GM20000 (cell line): ENCODE results near the gene PCGF5.

Experiments used
- DNase-seq: peaks from one replicate; pipeline ENCODE4 v3.0.0; 2012; ENCODE audit warnings: low spot score
- TF ChIP-seq, protein P1 (sequence below): IDR thresholded peaks from 2 replicates; pipeline ENCODE4 v1.5.1; 2012; ENCODE audit warnings: mild to moderate bottlenecking, control low read depth; ENCODE audit errors: extremely low read depth, missing control alignments

PCGF5 gene

DNA sequence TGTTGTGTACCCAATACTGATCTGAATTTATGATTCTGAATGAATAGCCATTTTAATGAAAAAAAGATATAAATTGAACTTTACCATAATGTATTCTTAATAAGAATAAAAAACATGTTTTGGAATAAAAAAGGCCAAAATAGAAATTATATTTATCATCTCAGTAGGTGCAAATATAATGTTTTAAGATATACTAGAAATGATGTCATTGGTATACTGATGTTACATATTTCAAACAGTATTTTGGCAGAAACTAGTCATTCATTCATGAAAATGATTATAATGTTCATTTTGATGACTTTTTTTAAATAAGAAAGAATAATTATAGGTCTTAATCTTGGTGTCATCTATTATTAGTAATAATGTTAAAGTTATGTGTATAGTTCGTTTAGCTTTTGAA is 9.2 kb downstream of the PCGF5 start:
- DNase-seq, result no peak
- TF ChIP-seq, protein P1, sequence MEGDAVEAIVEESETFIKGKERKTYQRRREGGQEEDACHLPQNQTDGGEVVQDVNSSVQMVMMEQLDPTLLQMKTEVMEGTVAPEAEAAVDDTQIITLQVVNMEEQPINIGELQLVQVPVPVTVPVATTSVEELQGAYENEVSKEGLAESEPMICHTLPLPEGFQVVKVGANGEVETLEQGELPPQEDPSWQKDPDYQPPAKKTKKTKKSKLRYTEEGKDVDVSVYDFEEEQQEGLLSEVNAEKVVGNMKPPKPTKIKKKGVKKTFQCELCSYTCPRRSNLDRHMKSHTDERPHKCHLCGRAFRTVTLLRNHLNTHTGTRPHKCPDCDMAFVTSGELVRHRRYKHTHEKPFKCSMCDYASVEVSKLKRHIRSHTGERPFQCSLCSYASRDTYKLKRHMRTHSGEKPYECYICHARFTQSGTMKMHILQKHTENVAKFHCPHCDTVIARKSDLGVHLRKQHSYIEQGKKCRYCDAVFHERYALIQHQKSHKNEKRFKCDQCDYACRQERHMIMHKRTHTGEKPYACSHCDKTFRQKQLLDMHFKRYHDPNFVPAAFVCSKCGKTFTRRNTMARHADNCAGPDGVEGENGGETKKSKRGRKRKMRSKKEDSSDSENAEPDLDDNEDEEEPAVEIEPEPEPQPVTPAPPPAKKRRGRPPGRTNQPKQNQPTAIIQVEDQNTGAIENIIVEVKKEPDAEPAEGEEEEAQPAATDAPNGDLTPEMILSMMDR, result no peak

DNA sequence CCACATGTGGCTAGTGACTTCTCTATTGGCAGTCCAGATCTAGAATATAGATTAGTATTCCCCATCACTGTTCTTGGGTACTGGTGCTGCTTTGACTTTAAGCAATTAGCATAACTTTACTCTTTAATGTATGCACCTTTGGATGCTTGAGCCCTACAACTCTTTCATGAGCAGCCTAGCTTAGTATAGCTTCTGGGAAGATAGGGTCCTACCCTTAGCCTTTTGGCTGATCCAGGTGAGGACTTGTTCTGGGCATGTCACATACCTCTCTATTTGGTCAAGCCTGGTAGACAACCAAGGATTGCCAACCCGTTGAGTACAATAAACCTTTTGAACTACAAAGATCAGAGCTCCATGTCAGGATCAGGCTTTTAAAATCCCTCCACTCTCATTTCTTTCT is 17.7 kb downstream of the PCGF5 start:
- TF ChIP-seq, protein P1, result no peak
- DNase-seq, result no peak

DNA sequence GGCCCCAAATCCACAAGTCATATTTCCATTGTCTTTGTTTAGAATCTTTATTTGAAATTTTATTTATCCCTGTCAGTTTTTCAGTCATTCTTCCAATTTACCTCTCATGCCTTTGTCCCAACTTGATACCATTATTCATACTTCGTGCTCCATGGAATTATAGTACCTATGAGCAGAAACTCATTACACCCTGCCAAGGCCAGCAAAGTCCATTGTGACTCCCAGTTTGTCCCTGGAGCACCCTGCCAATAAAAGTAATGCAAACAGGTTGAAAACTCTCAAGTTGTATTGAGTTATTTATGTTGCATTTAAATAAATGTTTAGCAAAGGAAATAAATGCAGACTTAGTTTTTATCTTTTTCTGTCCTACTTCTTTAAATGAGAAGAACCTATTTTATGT is 19.3 kb downstream of the PCGF5 start:
- TF ChIP-seq, protein P1, result no peak
- no peak for DNase-seq

DNA sequence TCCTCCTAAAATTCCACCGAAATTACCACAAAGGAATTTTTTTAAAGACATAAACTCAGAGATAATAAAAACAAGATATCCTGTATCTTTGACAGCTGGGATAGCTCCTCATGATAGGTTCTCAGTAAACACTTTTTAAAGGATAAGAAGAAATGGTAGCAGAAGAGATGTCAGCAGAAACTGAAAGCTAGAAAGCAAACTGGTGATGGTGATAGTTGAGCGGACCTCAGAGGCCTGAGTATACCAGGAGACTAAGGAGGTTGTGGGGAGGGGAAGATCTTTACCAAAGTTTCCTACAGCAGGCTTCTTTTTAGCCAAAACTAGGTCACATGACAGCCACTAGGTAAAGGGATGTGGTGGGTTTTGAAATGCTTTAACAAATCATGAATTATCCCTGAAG is 22.5 kb downstream of the PCGF5 start:
- TF ChIP-seq, protein P1, result no peak
- peak; percentile 12 for DNase-seq

DNA sequence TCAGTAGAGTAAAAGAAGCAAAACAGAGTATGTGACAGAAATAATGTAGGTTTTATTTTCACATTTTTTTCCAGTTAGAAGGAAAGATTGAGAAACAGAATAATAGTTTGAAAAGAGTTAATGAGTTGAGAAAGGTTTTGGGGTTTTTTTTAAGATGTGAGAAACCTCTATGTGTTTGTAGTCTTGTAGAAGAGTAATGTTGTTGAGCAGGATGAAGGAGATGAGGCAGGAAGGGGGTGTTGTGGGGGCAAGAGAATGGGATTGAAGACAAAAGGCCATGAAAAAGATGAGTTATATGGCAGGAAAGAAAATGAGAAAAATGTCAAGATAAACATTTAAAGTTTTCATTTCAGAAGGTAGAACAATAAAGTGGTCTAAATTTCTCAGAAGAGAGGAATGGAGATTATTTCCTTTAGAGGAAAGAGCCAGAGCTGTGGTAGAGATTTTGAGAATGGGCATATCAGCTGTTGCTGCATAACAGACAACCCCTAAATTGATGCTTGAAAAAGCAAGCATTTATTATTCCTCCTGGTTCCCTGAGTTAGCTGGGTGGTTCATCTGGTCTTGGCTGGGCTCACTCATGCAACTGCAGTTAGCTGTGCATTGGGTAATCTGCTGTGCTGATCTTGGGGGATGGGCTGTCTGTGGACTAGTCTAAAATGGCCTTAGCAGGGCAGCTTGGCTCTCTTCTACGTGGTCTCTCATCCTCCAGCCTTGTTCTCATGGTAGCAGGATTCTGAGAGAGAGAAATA is 27.1 kb downstream of the PCGF5 start:
- TF ChIP-seq, protein P1, result no peak
- DNase-seq, result no peak

DNA sequence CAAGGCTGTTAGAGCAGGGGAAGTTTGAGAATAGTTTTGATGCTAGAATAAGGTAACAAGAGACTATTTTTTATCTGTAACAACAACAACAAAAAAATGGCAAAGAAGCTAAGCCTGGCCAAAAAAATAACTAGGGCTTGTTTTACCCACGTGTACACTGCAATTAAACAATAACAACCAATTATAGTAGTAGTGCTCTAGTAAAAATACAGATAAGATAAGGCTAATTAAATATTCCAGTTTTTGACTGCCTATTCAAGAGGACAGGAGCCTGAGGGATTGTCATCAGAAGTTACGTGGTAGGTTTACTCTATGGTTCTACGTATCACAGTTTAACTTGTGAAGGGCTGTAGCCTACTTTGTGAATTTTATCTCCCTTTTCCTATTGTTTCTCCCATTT is 29.2 kb downstream of the PCGF5 start:
- DNase-seq, result no peak
- TF ChIP-seq, protein P1, result no peak

DNA sequence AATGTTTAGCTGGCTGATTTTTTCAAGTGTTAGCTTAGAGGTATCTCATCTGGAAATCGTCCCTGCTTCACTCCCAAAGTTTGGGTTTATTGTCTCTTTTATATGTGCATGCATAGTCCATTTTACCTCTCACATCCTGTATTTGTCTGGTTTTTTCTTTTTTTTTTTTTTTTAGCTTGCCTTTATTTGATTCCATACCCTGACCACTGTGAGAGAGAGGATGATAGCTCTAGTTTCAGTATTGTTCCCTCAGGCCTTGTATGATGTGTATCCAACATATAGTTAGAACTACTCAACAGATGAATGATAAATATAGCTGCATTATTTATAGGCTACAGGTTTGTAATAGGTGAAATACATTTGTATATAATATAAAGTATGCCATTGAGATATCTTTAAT is 29.9 kb downstream of the PCGF5 start:
- DNase-seq, result no peak
- TF ChIP-seq, protein P1, result no peak
